Measurements from ENCODE around the gene NPTX1. TPM values are rescaled to one million over a fixed set of nuclear protein-coding genes. Genes with fewer than 3 reads are reported as not detected.

The NPTX1 gene
- total and polyA plus RNA-seq, 9 of the 15 experiments (the other 6 are each of a cell fraction or from before 2014, with no cell fraction given): 0.04 TPM; not detected in 8

DNA sequence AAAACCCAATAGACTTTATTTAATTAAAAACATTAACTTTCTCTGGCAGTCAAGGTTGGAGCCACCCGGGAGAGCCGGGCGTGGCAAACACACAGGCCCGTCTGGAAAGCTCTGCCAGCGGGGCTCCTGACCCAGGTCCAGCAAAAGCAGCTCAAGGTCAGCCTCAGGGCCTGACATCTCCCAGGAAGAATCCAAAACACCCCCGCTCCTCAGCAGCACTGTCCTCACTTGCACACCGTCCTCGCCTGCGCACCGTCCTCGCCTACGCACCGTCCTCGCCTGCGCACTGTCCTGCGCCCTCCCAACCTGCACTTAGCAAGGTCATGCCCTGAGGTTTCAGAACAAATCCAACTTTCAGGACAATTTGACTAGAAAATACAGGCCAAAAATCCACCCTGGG is 36.8 kb upstream of the NPTX1 start (continued):
- TF ChIP-seq, protein P1, sequence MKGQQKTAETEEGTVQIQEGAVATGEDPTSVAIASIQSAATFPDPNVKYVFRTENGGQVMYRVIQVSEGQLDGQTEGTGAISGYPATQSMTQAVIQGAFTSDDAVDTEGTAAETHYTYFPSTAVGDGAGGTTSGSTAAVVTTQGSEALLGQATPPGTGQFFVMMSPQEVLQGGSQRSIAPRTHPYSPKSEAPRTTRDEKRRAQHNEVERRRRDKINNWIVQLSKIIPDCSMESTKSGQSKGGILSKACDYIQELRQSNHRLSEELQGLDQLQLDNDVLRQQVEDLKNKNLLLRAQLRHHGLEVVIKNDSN (CRISPR knock-in tag; IDR thresholded peaks at IDR 0.05): no peak

DNA sequence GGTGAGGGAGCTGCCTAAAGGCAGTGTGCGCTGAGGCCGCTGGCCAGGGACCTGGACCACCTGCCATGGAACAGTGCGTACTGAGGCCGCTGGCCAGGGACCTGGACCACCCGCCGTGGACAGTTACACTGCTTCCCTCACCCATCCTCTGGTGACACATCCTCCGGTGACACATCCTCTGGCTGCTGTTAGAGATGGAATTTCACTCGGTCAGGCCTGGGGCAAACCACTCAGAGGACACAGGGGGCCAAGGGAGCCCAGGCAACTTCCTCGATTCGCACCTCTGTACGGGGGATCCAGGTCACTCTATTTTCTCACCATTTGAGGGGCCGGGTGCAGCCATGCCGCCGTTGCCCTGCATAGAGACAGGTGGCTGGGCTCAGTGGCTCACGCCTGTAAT is 35.8 kb upstream of the NPTX1 start:
- CTCF ChIA-PET (ENCODE audit: low intra/inter-chr PET ratio): no interaction called here
- Histone ChIP-seq H3K27ac (ENCODE audit: extremely low read depth, low read depth, low read length) (no peak overlapping the region), H3K9me3 (replicated peaks; ENCODE audit: control insufficient read depth, insufficient read depth, low read depth, low read length) (no peaks in the 10 kb centered on the region), H3K9ac (ENCODE audit: insufficient read depth in 1 of 2, low read depth in 2 of 2, low read length in 2 of 2) (no peak overlapping the region), H3K4me2 (ENCODE audit: insufficient read depth, low read length) (no peak overlapping the region), H3K27me3 (ENCODE audit: control insufficient read depth in 2 of 2, insufficient read depth in 2 of 2, low read length in 2 of 2) (peaks cover 46 to 88% of the 10 kb centered on the region in 2 experiments), H3K9me1 (ENCODE audit: control insufficient read depth, insufficient read depth, low read length) (no peaks in the 10 kb centered on the region), H3K4me1 (replicated peaks in 1 of 2; ENCODE audit: control insufficient read depth in 2 of 2, insufficient read depth in 2 of 2, low read length in 2 of 2) (peaks cover 0 to 12% of the 10 kb centered on the region in 2 experiments; a peak in 1 of 5 replicates), H4K20me1 (replicated peaks; ENCODE audit: control insufficient read depth, insufficient read depth, low read length) (peaks cover 8% of the 10 kb centered on the region), H3K36me3 (ENCODE audit: control insufficient read depth, insufficient read depth, low read length) (no peaks in the 10 kb centered on the region), H2AFZ (ENCODE audit: low read depth, low read length) (no peak overlapping the region), H3K79me2 (ENCODE audit: control insufficient read depth, insufficient read depth, low read length) (no peaks in the 10 kb centered on the region), H3K4me3 (no peak overlapping the region)
- FAIRE-seq (no peak), ATAC-seq (0 out of 3 replicates have a peak, but pooled peaks have one; percentile 21), DNase-seq (ENCODE audit: extremely low read depth in 1 of 4, low spot score in 3 of 4) (no peak)
- in situ Hi-C loops (cut with MboI): no loop called here
- no peak for TF ChIP-seq RBM39 (optimal IDR thresholded peaks at IDR 0.05; ENCODE audit: low read depth, low read length)
- TF ChIP-seq, protein P2, sequence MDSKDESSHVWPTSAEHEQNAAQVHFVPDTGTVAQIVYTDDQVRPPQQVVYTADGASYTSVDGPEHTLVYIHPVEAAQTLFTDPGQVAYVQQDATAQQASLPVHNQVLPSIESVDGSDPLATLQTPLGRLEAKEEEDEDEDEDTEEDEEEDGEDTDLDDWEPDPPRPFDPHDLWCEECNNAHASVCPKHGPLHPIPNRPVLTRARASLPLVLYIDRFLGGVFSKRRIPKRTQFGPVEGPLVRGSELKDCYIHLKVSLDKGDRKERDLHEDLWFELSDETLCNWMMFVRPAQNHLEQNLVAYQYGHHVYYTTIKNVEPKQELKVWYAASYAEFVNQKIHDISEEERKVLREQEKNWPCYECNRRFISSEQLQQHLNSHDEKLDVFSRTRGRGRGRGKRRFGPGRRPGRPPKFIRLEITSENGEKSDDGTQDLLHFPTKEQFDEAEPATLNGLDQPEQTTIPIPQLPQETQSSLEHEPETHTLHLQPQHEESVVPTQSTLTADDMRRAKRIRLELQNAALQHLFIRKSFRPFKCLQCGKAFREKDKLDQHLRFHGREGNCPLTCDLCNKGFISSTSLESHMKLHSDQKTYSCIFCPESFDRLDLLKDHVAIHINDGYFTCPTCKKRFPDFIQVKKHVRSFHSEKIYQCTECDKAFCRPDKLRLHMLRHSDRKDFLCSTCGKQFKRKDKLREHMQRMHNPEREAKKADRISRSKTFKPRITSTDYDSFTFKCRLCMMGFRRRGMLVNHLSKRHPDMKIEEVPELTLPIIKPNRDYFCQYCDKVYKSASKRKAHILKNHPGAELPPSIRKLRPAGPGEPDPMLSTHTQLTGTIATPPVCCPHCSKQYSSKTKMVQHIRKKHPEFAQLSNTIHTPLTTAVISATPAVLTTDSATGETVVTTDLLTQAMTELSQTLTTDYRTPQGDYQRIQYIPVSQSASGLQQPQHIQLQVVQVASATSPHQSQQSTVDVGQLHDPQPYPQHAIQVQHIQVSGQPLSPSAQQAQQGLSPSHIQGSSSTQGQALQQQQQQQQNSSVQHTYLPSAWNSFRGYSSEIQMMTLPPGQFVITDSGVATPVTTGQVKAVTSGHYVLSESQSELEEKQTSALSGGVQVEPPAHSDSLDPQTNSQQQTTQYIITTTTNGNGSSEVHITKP (IDR thresholded peaks at IDR 0.05; ENCODE audit: partially characterized antibody): peak; percentile 34
- 4% methylated on average over 15 of the region's 15 CpGs for WGBS (ENCODE audit: insufficient coverage, low coverage, missing lambda C conversion rate)
- intact Hi-C loops (cut with micrococcal nuclease): no loop called here
- POLR2A ChIA-PET: interaction anchor here (0.6 kb wide), 1 partner anchor 11 kb away, joined by 3 read pairs; no protein-coding TSS in a partner anchor
- no TSS peak for BruUV-seq (replicated peaks)
